ENCODE results near the gene PRAMEF5.
"Not testable (repeated sequence)": the region's sequence is repeated elsewhere in the genome, so short reads cannot be mapped to it uniquely, and the experiment has no call there.

PRAMEF5 gene

GRCh38 chr1:13279617-13280016, 25.6 kb downstream of the PRAMEF5 start:
- DNase-seq = not testable (repeated sequence)

GRCh38 chr1:13285037-13285436, 31.0 kb downstream of the PRAMEF5 start, which contains the start of gene PRAMEF8:
PRAMEF8 (minus strand) TSS chr1:13285137; CDS start chr1:13284091, 1,046 bp downstream.
- not testable (repeated sequence) for DNase-seq

- DNase-seq = not testable (repeated sequence)
Measured at GRCh38 chr1:13289030-13289429, 35.0 kb downstream of the PRAMEF5 start.

- not testable (repeated sequence) for DNase-seq
Measured at GRCh38 chr1:13297216-13297931, 43.4 kb downstream of the PRAMEF5 start.

- DNase-seq = not testable (repeated sequence)
Measured at GRCh38 chr1:13298699-13299098, 44.7 kb downstream of the PRAMEF5 start.

- DNase-seq = not testable (repeated sequence)
Measured at GRCh38 chr1:13302197-13302596, 48.2 kb downstream of the PRAMEF5 start.

GRCh38 chr1:13303239-13303638, 49.2 kb downstream of the PRAMEF5 start, which contains the start of gene PRAMEF33:
PRAMEF33 (plus strand) TSS chr1:13303539; CDS start chr1:13305955, 2,416 bp downstream.
- DNase-seq = not testable (repeated sequence)
